ENCODE measurements around the gene MTCL3.

The MTCL3 gene

GRCh38 chr6:127446356-127446755 is 72.8 kb downstream of the MTCL3 start:
- H3K9ac ChIP-seq (ENCODE audit: low read length) = no peak overlapping the region
- no peak overlapping the region for H3K4me2 ChIP-seq (ENCODE audit: low read depth, low read length)
- TF ChIP-seq CTCF (IDR thresholded peaks at IDR 0.05; ENCODE audit: low read length) (no peak), EZH2 (optimal IDR thresholded peaks at IDR 0.05; ENCODE audit: low read depth, low read length) (no peak), EZH2phosphoT487 (IDR thresholded peaks at IDR 0.05; ENCODE audit: low read length) (no peak)
- H4K20me1 ChIP-seq (ENCODE audit: insufficient read depth, low read length) = no peaks in the 10 kb centered on the region
- no peaks in the 10 kb centered on the region for H3K27me3 ChIP-seq (replicated peaks; ENCODE audit: insufficient read depth, low read length)
- H3F3A ChIP-seq (ENCODE audit: insufficient read depth, low read length) = no peaks in the 10 kb centered on the region
- H3K4me1 ChIP-seq (ENCODE audit: low read length) = no peaks in the 10 kb centered on the region
- no peak for DNase-seq
- no peaks in the 10 kb centered on the region for H3K9me2 ChIP-seq (replicated peaks; ENCODE audit: insufficient read depth, low read length)
- no peaks in the 10 kb centered on the region for H3K36me3 ChIP-seq (replicated peaks; ENCODE audit: insufficient read depth, low read length)
- H3K9me3 ChIP-seq (replicated peaks; ENCODE audit: insufficient read depth, low read length) = no peaks in the 10 kb centered on the region
- no peak overlapping the region for H2AFZ ChIP-seq (ENCODE audit: low read length)
- no peak overlapping the region for H3K27ac ChIP-seq (ENCODE audit: low read length)
- no peaks in the 10 kb centered on the region for H3K79me2 ChIP-seq (ENCODE audit: low read length)
- no peak overlapping the region for H3K4me3 ChIP-seq (ENCODE audit: low read length)

GRCh38 chr6:127441881-127442280 is 77.3 kb downstream of the MTCL3 start:
- no peaks in the 10 kb centered on the region for H4K20me1 ChIP-seq (ENCODE audit: insufficient read depth, low read length)
- DNase-seq = no peak
- H3K4me2 ChIP-seq (ENCODE audit: low read depth, low read length) = no peak overlapping the region
- H3K4me3 ChIP-seq (ENCODE audit: low read length) = no peak overlapping the region
- no peak overlapping the region for H2AFZ ChIP-seq (ENCODE audit: low read length)
- no peaks in the 10 kb centered on the region for H3F3A ChIP-seq (ENCODE audit: insufficient read depth, low read length)
- H3K9ac ChIP-seq (ENCODE audit: low read length) = no peak overlapping the region
- TF ChIP-seq EZH2phosphoT487 (IDR thresholded peaks at IDR 0.05; ENCODE audit: low read length) (no peak), EZH2 (optimal IDR thresholded peaks at IDR 0.05; ENCODE audit: low read depth, low read length) (no peak), CTCF (IDR thresholded peaks at IDR 0.05; ENCODE audit: low read length) (no peak)
- H3K27me3 ChIP-seq (replicated peaks; ENCODE audit: insufficient read depth, low read length) = no peaks in the 10 kb centered on the region
- H3K79me2 ChIP-seq (ENCODE audit: low read length) = no peaks in the 10 kb centered on the region
- no peaks in the 10 kb centered on the region for H3K36me3 ChIP-seq (replicated peaks; ENCODE audit: insufficient read depth, low read length)
- H3K27ac ChIP-seq (ENCODE audit: low read length) = no peak overlapping the region
- no peaks in the 10 kb centered on the region for H3K9me2 ChIP-seq (replicated peaks; ENCODE audit: insufficient read depth, low read length)
- no peaks in the 10 kb centered on the region for H3K4me1 ChIP-seq (ENCODE audit: low read length)
- H3K9me3 ChIP-seq (replicated peaks; ENCODE audit: insufficient read depth, low read length) = no peaks in the 10 kb centered on the region

GRCh38 chr6:127439718-127440117 is 79.4 kb downstream of the MTCL3 start:
- H3F3A ChIP-seq (ENCODE audit: insufficient read depth, low read length) = no peaks in the 10 kb centered on the region
- no peak for DNase-seq
- no peak overlapping the region for H3K4me3 ChIP-seq (ENCODE audit: low read length)
- H3K36me3 ChIP-seq (replicated peaks; ENCODE audit: insufficient read depth, low read length) = no peaks in the 10 kb centered on the region
- no peaks in the 10 kb centered on the region for H3K79me2 ChIP-seq (ENCODE audit: low read length)
- no peak overlapping the region for H3K27ac ChIP-seq (ENCODE audit: low read length)
- H3K9ac ChIP-seq (ENCODE audit: low read length) = no peak overlapping the region
- H3K4me1 ChIP-seq (ENCODE audit: low read length) = no peaks in the 10 kb centered on the region
- no peaks in the 10 kb centered on the region for H3K9me2 ChIP-seq (replicated peaks; ENCODE audit: insufficient read depth, low read length)
- H2AFZ ChIP-seq (ENCODE audit: low read length) = no peak overlapping the region
- H3K4me2 ChIP-seq (ENCODE audit: low read depth, low read length) = no peak overlapping the region
- H4K20me1 ChIP-seq (ENCODE audit: insufficient read depth, low read length) = no peaks in the 10 kb centered on the region
- H3K27me3 ChIP-seq (replicated peaks; ENCODE audit: insufficient read depth, low read length) = no peaks in the 10 kb centered on the region
- H3K9me3 ChIP-seq (replicated peaks; ENCODE audit: insufficient read depth, low read length) = no peaks in the 10 kb centered on the region
- TF ChIP-seq CTCF (IDR thresholded peaks at IDR 0.05; ENCODE audit: low read length) = no peak
- TF ChIP-seq EZH2phosphoT487 (IDR thresholded peaks at IDR 0.05; ENCODE audit: low read length) = no peak
- TF ChIP-seq EZH2 (optimal IDR thresholded peaks at IDR 0.05; ENCODE audit: low read depth, low read length) = no peak
